ENCODE measurements around the gene COL6A3.

Gene COL6A3

DNA sequence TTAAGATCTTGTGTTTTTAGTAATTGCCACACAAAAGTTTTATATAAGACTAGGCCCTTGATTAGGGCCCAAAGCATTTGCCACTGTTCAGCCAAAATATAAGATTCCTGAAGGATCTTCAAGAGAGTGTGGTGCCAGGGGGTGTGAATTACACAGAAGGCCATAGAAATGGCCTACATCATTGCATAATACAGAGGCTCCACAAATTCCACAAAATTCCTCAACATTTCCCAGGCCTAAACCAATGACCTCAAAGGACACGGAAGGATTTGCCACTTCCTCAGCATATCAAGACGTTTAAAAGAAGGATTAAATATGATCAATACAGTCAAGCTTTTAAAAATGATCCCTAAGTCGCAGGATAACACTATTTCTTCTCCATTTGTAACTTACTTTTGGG, 24.1 kb downstream of the COL6A3 start:
- Histone ChIP-seq H3K9me3 (ENCODE audit: control insufficient read depth in 2 of 2, low read length in 2 of 2) (no peaks in the 10 kb centered on the region), H3K9ac (ENCODE audit: low read depth in 1 of 2, low read length in 2 of 2) (no peak overlapping the region), H3K4me3 (ENCODE audit: low read length in 2 of 2) (no peak overlapping the region), H3K4me1 (ENCODE audit: control insufficient read depth in 2 of 2, insufficient read depth in 2 of 2, low read length in 2 of 2) (no peaks in the 10 kb centered on the region), H3K27ac (ENCODE audit: low read depth in 2 of 2, low read length in 2 of 2) (no peak overlapping the region), H3K27me3 (ENCODE audit: control insufficient read depth in 2 of 2, insufficient read depth in 2 of 2, low read length in 2 of 2) (peaks cover 0 to 1% of the 10 kb centered on the region in 2 donors), H3K36me3 (ENCODE audit: control insufficient read depth in 2 of 2, insufficient read depth in 2 of 2, low read length in 2 of 2) (peaks cover 0 to 3% of the 10 kb centered on the region in 2 donors)

DNA sequence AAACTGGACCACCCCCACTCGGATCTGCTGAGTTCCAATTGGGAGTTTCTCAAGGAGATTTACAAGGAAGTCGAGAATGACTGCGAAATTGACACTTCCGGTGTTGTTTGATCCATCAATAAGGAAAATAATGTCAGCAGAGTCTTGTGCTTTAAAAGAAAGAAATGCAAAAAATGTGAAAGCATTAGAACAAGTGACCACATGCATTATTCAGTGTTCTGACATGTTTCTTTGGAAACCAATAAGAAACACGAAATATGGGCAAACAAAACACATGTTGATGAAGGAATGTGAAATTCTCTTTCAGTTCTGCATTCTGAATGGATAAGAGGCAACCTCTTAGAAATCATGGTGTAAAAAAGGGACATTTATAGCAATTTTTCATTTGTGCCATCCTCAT, 25.9 kb downstream of the COL6A3 start:
- Histone ChIP-seq H3K9ac (ENCODE audit: low read depth in 1 of 2, low read length in 2 of 2) (no peak overlapping the region), H3K27me3 (ENCODE audit: control insufficient read depth in 2 of 2, insufficient read depth in 2 of 2, low read length in 2 of 2) (peaks cover 2 to 4% of the 10 kb centered on the region in 2 donors), H3K4me3 (ENCODE audit: low read length in 2 of 2) (no peak overlapping the region), H3K9me3 (ENCODE audit: control insufficient read depth in 2 of 2, low read length in 2 of 2) (no peaks in the 10 kb centered on the region), H3K4me1 (ENCODE audit: control insufficient read depth in 2 of 2, insufficient read depth in 2 of 2, low read length in 2 of 2) (no peaks in the 10 kb centered on the region), H3K27ac (ENCODE audit: low read depth in 2 of 2, low read length in 2 of 2) (no peak overlapping the region), H3K36me3 (ENCODE audit: control insufficient read depth in 2 of 2, insufficient read depth in 2 of 2, low read length in 2 of 2) (peaks cover 0 to 3% of the 10 kb centered on the region in 2 donors)

DNA sequence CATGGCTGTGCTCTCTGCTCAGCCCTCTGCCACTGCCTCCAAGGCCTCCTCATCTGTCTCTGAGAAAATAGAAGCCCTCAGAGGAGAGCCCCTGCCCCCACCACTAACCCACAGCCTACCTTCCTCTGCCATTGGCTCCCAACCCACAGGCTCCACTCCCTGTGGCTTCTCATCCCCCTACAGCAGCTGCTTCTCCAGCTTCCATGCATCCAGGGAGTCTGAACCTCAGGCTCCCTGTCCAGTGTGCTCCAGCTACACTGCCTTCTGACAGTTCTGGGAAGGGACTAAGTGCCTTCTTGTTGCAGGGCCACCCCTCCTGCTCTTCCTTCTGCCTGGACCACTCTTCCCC, 29.3 kb downstream of the COL6A3 start:
- Histone ChIP-seq H3K9ac (ENCODE audit: low read depth in 1 of 2, low read length in 2 of 2) (no peak overlapping the region), H3K4me3 (ENCODE audit: low read length in 2 of 2) (no peak overlapping the region), H3K27ac (ENCODE audit: low read depth in 2 of 2, low read length in 2 of 2) (no peak overlapping the region), H3K27me3 (ENCODE audit: control insufficient read depth in 2 of 2, insufficient read depth in 2 of 2, low read length in 2 of 2) (peaks cover 2 to 4% of the 10 kb centered on the region in 2 donors), H3K4me1 (ENCODE audit: control insufficient read depth in 2 of 2, insufficient read depth in 2 of 2, low read length in 2 of 2) (no peaks in the 10 kb centered on the region), H3K36me3 (ENCODE audit: control insufficient read depth in 2 of 2, insufficient read depth in 2 of 2, low read length in 2 of 2) (peaks cover 0 to 3% of the 10 kb centered on the region in 2 donors), H3K9me3 (ENCODE audit: control insufficient read depth in 2 of 2, low read length in 2 of 2) (no peaks in the 10 kb centered on the region)

DNA sequence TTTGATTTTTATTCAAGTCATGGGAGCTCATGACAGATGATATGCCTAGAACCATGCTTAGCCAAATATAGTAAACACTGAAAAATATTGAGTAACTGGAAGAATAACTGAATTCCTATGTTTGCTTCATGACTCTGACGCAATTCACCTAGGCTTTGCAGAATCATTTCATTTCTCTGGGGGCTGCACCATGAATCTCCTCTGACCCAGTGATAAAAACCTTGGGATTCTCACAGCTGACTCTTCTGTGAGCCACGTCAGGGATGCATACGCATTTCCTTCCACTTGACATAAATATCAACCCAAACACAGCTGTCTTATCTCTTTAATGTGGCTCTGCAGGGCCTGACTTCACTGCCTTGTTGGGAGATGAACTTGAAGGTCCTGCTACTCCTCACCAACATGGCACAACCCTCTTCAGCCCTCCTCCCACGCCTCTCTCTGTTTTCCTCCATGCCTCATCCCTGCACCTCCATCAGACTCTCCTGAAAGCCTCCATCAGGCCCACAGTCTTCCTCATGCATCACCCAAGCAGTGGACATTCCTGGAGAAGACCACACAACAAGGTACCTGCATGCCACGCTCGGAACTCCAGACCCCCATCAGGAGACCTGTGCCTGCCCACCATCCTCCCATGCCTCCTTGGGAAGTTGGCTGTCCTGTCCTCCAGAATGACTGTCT, 29.8 kb downstream of the COL6A3 start:
- Histone ChIP-seq H3K4me1 (ENCODE audit: control insufficient read depth in 2 of 2, insufficient read depth in 2 of 2, low read length in 2 of 2) (no peaks in the 10 kb centered on the region), H3K4me3 (ENCODE audit: low read length in 2 of 2) (no peak overlapping the region), H3K27me3 (ENCODE audit: control insufficient read depth in 2 of 2, insufficient read depth in 2 of 2, low read length in 2 of 2) (peaks cover 2 to 4% of the 10 kb centered on the region in 2 donors), H3K36me3 (ENCODE audit: control insufficient read depth in 2 of 2, insufficient read depth in 2 of 2, low read length in 2 of 2) (peaks cover 0 to 3% of the 10 kb centered on the region in 2 donors), H3K27ac (ENCODE audit: low read depth in 2 of 2, low read length in 2 of 2) (no peak overlapping the region), H3K9me3 (ENCODE audit: control insufficient read depth in 2 of 2, low read length in 2 of 2) (no peaks in the 10 kb centered on the region), H3K9ac (ENCODE audit: low read depth in 1 of 2, low read length in 2 of 2) (no peak overlapping the region)

DNA sequence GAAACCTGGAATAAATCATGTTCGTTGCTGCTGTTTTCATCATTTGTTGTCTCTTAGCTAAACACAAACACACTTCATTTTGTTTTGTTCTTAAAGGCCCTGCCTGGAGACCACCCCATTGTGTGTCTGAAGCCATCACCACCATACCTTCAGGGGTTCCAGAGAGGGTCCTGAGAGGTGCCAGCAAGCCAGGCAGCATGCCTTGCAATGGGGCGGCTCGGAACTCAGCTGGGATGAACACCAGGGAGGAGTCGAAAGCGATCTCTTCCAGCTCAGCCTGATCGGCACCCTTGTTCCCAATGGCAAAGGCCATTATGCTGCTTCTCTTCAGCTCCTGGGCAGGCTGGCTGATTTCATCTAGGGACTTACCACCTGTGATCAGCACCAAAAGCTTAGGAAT, 33.2 kb downstream of the COL6A3 start:
- Histone ChIP-seq H3K27me3 (ENCODE audit: control insufficient read depth in 2 of 2, insufficient read depth in 2 of 2, low read length in 2 of 2) (peaks cover 2 to 4% of the 10 kb centered on the region in 2 donors), H3K27ac (ENCODE audit: low read depth in 2 of 2, low read length in 2 of 2) (no peak overlapping the region), H3K9me3 (ENCODE audit: control insufficient read depth in 2 of 2, low read length in 2 of 2) (no peaks in the 10 kb centered on the region), H3K4me1 (ENCODE audit: control insufficient read depth in 2 of 2, insufficient read depth in 2 of 2, low read length in 2 of 2) (no peaks in the 10 kb centered on the region), H3K4me3 (ENCODE audit: low read length in 2 of 2) (no peak overlapping the region), H3K36me3 (ENCODE audit: control insufficient read depth in 2 of 2, insufficient read depth in 2 of 2, low read length in 2 of 2) (no peaks in the 10 kb centered on the region), H3K9ac (ENCODE audit: low read depth in 1 of 2, low read length in 2 of 2) (no peak overlapping the region)

DNA sequence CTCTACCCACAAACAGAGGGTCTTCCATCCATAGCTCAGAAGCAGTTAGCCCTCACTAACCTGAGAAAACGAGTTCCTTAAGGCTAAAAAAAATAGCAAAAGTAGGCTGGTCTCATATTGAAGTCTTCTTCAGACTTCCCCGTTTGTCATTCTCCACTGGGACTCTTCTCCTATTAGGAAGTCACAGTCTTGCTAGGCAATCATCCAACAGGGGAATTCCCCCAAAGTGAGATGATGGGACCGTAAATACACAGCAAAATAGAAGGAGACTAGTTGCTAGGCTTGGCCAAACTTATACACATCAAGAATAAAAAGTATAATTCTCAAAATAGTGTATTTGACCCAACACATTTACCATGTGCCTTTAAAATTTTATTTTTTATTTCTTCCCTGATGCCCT, 34.3 kb downstream of the COL6A3 start:
- Histone ChIP-seq H3K36me3 (ENCODE audit: control insufficient read depth in 2 of 2, insufficient read depth in 2 of 2, low read length in 2 of 2) (no peaks in the 10 kb centered on the region), H3K9ac (ENCODE audit: low read depth in 1 of 2, low read length in 2 of 2) (no peak overlapping the region), H3K9me3 (ENCODE audit: control insufficient read depth in 2 of 2, low read length in 2 of 2) (no peaks in the 10 kb centered on the region), H3K27ac (ENCODE audit: low read depth in 2 of 2, low read length in 2 of 2) (no peak overlapping the region), H3K4me3 (ENCODE audit: low read length in 2 of 2) (no peak overlapping the region), H3K27me3 (ENCODE audit: control insufficient read depth in 2 of 2, insufficient read depth in 2 of 2, low read length in 2 of 2) (peaks cover 0 to 4% of the 10 kb centered on the region in 2 donors), H3K4me1 (ENCODE audit: control insufficient read depth in 2 of 2, insufficient read depth in 2 of 2, low read length in 2 of 2) (no peaks in the 10 kb centered on the region)

DNA sequence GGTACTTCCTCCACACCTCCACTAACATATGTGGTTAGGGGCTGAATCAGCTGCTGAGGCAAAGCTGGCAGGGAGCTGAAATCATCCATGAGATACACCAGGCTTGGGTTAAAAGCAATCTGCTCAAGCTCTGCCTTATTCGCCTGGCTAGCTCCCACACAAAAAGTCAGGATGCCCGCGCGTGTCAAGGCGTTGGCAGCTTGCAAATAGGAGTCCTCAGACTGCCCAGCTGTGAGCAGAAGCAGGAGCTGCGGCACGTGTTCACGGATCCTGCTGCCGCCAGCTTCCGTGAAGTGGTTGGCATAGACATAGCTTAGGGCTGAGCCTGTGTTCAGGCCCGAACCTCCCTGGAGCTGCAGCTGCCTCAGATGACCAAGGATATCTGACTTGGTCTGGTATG, 35.3 kb downstream of the COL6A3 start:
- H3K9me3 ChIP-seq (ENCODE audit: control insufficient read depth in 2 of 2, low read length in 2 of 2), result no peaks in the 10 kb centered on the region
- no peaks in the 10 kb centered on the region for H3K27me3 ChIP-seq (ENCODE audit: control insufficient read depth in 2 of 2, insufficient read depth in 2 of 2, low read length in 2 of 2)
- no peak overlapping the region for H3K4me3 ChIP-seq (ENCODE audit: low read length in 2 of 2)
- H3K9ac ChIP-seq (ENCODE audit: low read depth in 1 of 2, low read length in 2 of 2), result no peak overlapping the region
- H3K4me1 ChIP-seq (ENCODE audit: control insufficient read depth in 2 of 2, insufficient read depth in 2 of 2, low read length in 2 of 2), result no peaks in the 10 kb centered on the region
- H3K27ac ChIP-seq (ENCODE audit: low read depth in 2 of 2, low read length in 2 of 2), result no peak overlapping the region
- H3K36me3 ChIP-seq (ENCODE audit: control insufficient read depth in 2 of 2, insufficient read depth in 2 of 2, low read length in 2 of 2), result peaks cover 0 to 3% of the 10 kb centered on the region in 2 donors

DNA sequence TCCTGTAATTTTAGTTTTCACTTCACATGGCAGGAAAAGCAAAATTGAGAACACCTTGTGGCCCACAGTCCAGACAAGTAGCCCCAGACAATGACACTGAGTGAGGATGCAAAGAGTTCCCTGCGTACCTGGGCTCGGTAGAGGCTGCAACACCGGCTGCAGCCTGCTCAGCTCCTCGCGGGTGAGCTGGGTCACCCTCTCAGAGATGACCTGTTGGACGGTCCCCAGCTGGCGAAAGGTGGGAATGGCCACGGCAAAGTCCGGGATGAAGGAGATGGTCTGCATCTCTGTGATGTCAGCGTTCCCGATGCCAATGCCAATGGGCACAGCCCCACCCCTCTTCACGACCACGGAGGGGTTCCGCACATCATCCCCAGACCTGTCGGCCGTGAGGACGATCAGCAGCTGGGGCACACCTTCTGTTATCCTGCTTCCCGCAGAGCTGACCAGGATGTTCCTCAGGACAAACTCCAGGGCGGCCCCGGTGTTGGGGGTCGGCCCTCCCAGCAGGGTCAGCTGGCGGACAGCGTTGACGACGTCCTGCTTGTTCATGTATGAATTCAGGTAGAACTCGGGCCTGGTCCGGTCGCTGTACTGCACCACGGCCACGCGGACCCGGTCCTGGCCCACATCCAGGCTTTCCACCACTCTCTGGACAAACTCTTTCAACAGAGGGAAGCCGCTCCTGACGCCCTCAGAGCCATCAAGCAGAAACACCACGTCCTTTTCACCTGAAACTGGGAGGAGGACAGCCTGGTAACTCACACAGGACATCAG, 39.5 kb downstream of the COL6A3 start:
- Histone ChIP-seq H3K9me3 (ENCODE audit: control insufficient read depth in 2 of 2, low read length in 2 of 2) (no peaks in the 10 kb centered on the region), H3K9ac (ENCODE audit: low read depth in 1 of 2, low read length in 2 of 2) (no peak overlapping the region), H3K27me3 (ENCODE audit: control insufficient read depth in 2 of 2, insufficient read depth in 2 of 2, low read length in 2 of 2) (no peaks in the 10 kb centered on the region), H3K4me3 (ENCODE audit: low read length in 2 of 2) (no peak overlapping the region), H3K27ac (ENCODE audit: low read depth in 2 of 2, low read length in 2 of 2) (no peak overlapping the region), H3K4me1 (ENCODE audit: control insufficient read depth in 2 of 2, insufficient read depth in 2 of 2, low read length in 2 of 2) (no peaks in the 10 kb centered on the region), H3K36me3 (ENCODE audit: control insufficient read depth in 2 of 2, insufficient read depth in 2 of 2, low read length in 2 of 2) (peaks cover 0 to 4% of the 10 kb centered on the region in 2 donors)

DNA sequence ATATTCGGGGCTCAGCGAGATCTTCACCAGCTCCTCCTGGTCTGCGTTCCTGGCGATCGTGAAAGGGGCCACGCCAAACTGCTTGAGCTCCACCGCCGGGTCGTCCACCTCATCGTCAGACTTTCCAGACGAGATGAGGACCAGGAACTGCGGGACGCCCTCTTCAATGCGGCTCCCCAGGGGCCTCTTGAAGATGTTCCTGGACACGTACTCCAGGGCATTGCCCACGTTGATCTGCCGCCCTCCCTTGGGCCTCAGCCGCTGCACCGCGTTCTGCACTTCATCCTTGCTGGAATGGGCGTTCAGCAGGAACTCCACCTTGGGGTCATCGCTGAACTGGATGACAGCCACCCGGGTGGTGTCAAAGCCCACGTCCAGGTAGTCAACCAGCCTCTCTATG, 42.1 kb downstream of the COL6A3 start:
- no peaks in the 10 kb centered on the region for H3K9me3 ChIP-seq (ENCODE audit: control insufficient read depth in 2 of 2, low read length in 2 of 2)
- peaks cover 0 to 4% of the 10 kb centered on the region in 2 donors for H3K36me3 ChIP-seq (ENCODE audit: control insufficient read depth in 2 of 2, insufficient read depth in 2 of 2, low read length in 2 of 2)
- no peaks in the 10 kb centered on the region for H3K4me1 ChIP-seq (ENCODE audit: control insufficient read depth in 2 of 2, insufficient read depth in 2 of 2, low read length in 2 of 2)
- H3K27ac ChIP-seq (ENCODE audit: low read depth in 2 of 2, low read length in 2 of 2), result no peak overlapping the region
- no peak overlapping the region for H3K9ac ChIP-seq (ENCODE audit: low read depth in 1 of 2, low read length in 2 of 2)
- no peak overlapping the region for H3K4me3 ChIP-seq (ENCODE audit: low read length in 2 of 2)
- no peaks in the 10 kb centered on the region for H3K27me3 ChIP-seq (ENCODE audit: control insufficient read depth in 2 of 2, insufficient read depth in 2 of 2, low read length in 2 of 2)

DNA sequence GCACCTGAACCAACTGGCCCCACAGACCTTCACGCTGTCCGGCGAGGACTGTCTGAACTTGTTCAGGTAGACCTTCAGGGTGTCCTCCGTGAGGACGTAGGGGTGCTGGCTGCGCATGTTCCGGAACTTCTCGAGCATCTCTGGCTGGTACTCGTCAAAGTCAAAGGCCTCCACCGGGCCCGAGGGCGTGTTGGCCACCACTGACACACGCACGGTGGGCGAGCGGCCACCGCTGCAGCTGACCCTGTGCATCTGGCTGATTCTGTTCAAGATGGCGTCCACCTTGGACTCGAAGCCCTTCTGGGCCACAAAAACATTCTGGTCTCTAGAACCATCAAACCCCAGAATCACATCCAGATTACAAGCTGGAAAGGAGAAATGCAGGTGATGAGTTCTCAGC, 48.3 kb downstream of the COL6A3 start:
- no peaks in the 10 kb centered on the region for H3K9me3 ChIP-seq (ENCODE audit: control insufficient read depth in 2 of 2, low read length in 2 of 2)

More for the DNA sequence above, 48.3 kb downstream of the COL6A3 start:
- Histone ChIP-seq H3K4me1 (ENCODE audit: control insufficient read depth in 2 of 2, insufficient read depth in 2 of 2, low read length in 2 of 2) (no peaks in the 10 kb centered on the region), H3K36me3 (ENCODE audit: control insufficient read depth in 2 of 2, insufficient read depth in 2 of 2, low read length in 2 of 2) (peaks cover 0 to 7% of the 10 kb centered on the region in 2 donors), H3K9ac (ENCODE audit: low read depth in 1 of 2, low read length in 2 of 2) (no peak overlapping the region), H3K27me3 (ENCODE audit: control insufficient read depth in 2 of 2, insufficient read depth in 2 of 2, low read length in 2 of 2) (no peaks in the 10 kb centered on the region), H3K27ac (ENCODE audit: low read depth in 2 of 2, low read length in 2 of 2) (no peak overlapping the region), H3K4me3 (ENCODE audit: low read length in 2 of 2) (no peak overlapping the region)

All from mucosa of rectum (tissue), 2 donors.